CD14-positive monocyte (primary cell): ENCODE data around the gene COL24A1. TPM values are rescaled to one million over a fixed set of nuclear protein-coding genes. Genes with fewer than 3 reads are reported as not detected.

Experiments used
- DNase-seq, 3 donors: peaks; one replicate each; pipeline ENCODE4 v3.0.0-alpha.2; 2011 to 2022
- H2AFZ ChIP-seq: 2 replicates; pipeline ENCODE4 v1.6.0; 2012; ENCODE audit warnings: mild to moderate bottlenecking, low read depth, low read length, inconsistent platforms; ENCODE audit not compliant: insufficient read depth, poor library complexity, severe bottlenecking
- H3K27ac ChIP-seq, 2 donors: 1 replicate in 1 of 2; 2 replicates in 1 of 2; pipeline ENCODE4 v1.5.1; 2012 to 2013; ENCODE audit warnings: low read length in 2 of 2, control low read depth in 1 of 2, inconsistent platforms in 1 of 2, low read depth in 1 of 2, mild to moderate bottlenecking in 1 of 2
- H3K27me3 ChIP-seq, 2 donors: one replicate each; pipeline versions ENCODE4 v1.6.0 to v1.6.1; 2011 to 2013; ENCODE audit warnings: low read length in 2 of 2; ENCODE audit not compliant: control insufficient read depth in 2 of 2, insufficient read depth in 2 of 2
- H3K36me3 ChIP-seq, 2 donors: replicated peaks in 1 of 2; 1 replicate in 1 of 2; 2 replicates in 1 of 2; pipeline versions ENCODE4 v1.5.1 to v1.6.1; 2012 to 2013; ENCODE audit warnings: low read length in 2 of 2, control low read depth in 1 of 2, inconsistent platforms in 1 of 2, mild to moderate bottlenecking in 1 of 2; ENCODE audit not compliant: insufficient read depth in 2 of 2, control insufficient read depth in 1 of 2
- H3K4me1 ChIP-seq, 2 donors: 1 replicate in 1 of 2; 2 replicates in 1 of 2; pipeline versions ENCODE4 v1.5.1 to v1.6.1; 2012 to 2013; ENCODE audit warnings: low read length in 2 of 2, control low read depth in 1 of 2, inconsistent platforms in 1 of 2, mild to moderate bottlenecking in 1 of 2, moderate library complexity in 1 of 2; ENCODE audit not compliant: insufficient read depth in 2 of 2, control insufficient read depth in 1 of 2
- H3K4me2 ChIP-seq: replicated peaks from 2 replicates; pipeline ENCODE3; 2012; ENCODE audit warnings: low read length, moderate library complexity, mild to moderate bottlenecking; ENCODE audit not compliant: poor library complexity, severe bottlenecking; ENCODE audit errors: extremely low read depth
- H3K4me3 ChIP-seq, 3 experiments: fragments of 200-600 bp in 1 of 3; sonication (generic) in 1 of 3; replicated peaks in 1 of 3; 1 replicate in 2 of 3; 2 replicates in 1 of 3; pipeline ENCODE4 v1.5.1; 2011 to 2013; ENCODE audit warnings: low read length in 3 of 3, mild to moderate bottlenecking in 3 of 3, control low read depth in 2 of 3, low read depth in 2 of 3, inconsistent platforms in 1 of 3, moderate library complexity in 1 of 3
- H3K79me2 ChIP-seq: 2 replicates; pipeline ENCODE4 v1.6.0; 2012; ENCODE audit warnings: mild to moderate bottlenecking, control low read depth, inconsistent platforms, low read length, moderate library complexity; ENCODE audit not compliant: insufficient read depth
- H3K9ac ChIP-seq: 2 replicates; pipeline ENCODE4 v1.6.0; 2017; ENCODE audit warnings: low read length, mild to moderate bottlenecking; ENCODE audit not compliant: insufficient read depth, poor library complexity, severe bottlenecking
- H3K9me3 ChIP-seq, 2 donors: replicated peaks in 1 of 2; 1 replicate in 1 of 2; 2 replicates in 1 of 2; pipeline versions ENCODE4 v1.5.1 to v1.6.1; 2012 to 2013; ENCODE audit warnings: low read length in 2 of 2, control low read depth in 1 of 2; ENCODE audit not compliant: control insufficient read depth in 1 of 2, insufficient read depth in 1 of 2
- H4K20me1 ChIP-seq: 2 replicates; pipeline ENCODE4 v1.6.0; 2012; ENCODE audit warnings: mild to moderate bottlenecking, low read length, control low read depth, moderate library complexity; ENCODE audit not compliant: insufficient read depth
- H3K27ac Mint-ChIP-seq, 7 donors: one replicate each; pipeline ENCODE4 v1.8.0; 2020; ENCODE audit warnings: mild to moderate bottlenecking in 7 of 7, mixed read lengths in 7 of 7, moderate library complexity in 6 of 7, inconsistent platforms in 2 of 7
- H3K27me3 Mint-ChIP-seq, 3 donors: one replicate each; pipeline ENCODE4 v1.8.0; 2021 to 2022; ENCODE audit warnings: low read depth in 3 of 3, mild to moderate bottlenecking in 3 of 3, mixed read lengths in 3 of 3, moderate library complexity in 3 of 3, inconsistent platforms in 1 of 3
- H3K36me3 Mint-ChIP-seq, 2 donors: one replicate each; pipeline ENCODE4 v1.8.0; 2020; ENCODE audit warnings: mixed read lengths in 2 of 2, inconsistent platforms in 1 of 2, mild to moderate bottlenecking in 1 of 2
- H3K4me1 Mint-ChIP-seq: one replicate; pipeline ENCODE4 v1.8.0; 2020; ENCODE audit warnings: mild to moderate bottlenecking, mixed read lengths
- H3K4me3 Mint-ChIP-seq, 2 donors: one replicate each; pipeline ENCODE4 v1.8.0; 2020; ENCODE audit warnings: mild to moderate bottlenecking in 2 of 2, mixed read lengths in 2 of 2, moderate library complexity in 1 of 2
- H3K9me3 Mint-ChIP-seq, 7 donors: one replicate each; pipeline ENCODE4 v1.8.0; 2020 to 2022; ENCODE audit warnings: mixed read lengths in 7 of 7, mild to moderate bottlenecking in 6 of 7, moderate library complexity in 6 of 7, inconsistent platforms in 2 of 7
- whole genome bisulfite sequencing: methylation state at CpG from one replicate; pipeline ENCODE4 v1.1.5; 2013; ENCODE audit warnings: missing lambda C conversion rate; ENCODE audit not compliant: insufficient coverage; 5-methylcytosine and 5-hydroxymethylcytosine counted together
- intact Hi-C, 2 donors: fragments of 100-400 bp; cut with micrococcal nuclease; formaldehyde crosslinking; loops; one replicate each; pipeline versions ENCODE4 v1.15.0 to v1.15.1; 2023
- polyA plus RNA-seq, 3 donors: library from polyadenylated mRNA; depleted of rRNA in 1 of 3; unstranded in 2 of 3; stranded (reverse) in 1 of 3; fragments of 300-500 nt in 2 of 3; fragments of >200 nt in 1 of 3; fragmentation: Illumina TruSeq in 2 of 3; gene quantifications; 1 replicate in 2 of 3; 2 replicates in 1 of 3; pipeline ENCODE4 v1.2.3, GENCODE V29; 2012 to 2021
- TF ChIP-seq, protein P1 (sequence below): fragments of 200-600 bp; IDR thresholded peaks from one replicate; pipeline ENCODE4 v1.8.0; 2022; ENCODE audit warnings: antibody characterized with exemption, mild to moderate bottlenecking

COL24A1 gene
- polyA plus RNA-seq, 3 donors, result 0.05 to 0.13 TPM; not detected in 1

DNA sequence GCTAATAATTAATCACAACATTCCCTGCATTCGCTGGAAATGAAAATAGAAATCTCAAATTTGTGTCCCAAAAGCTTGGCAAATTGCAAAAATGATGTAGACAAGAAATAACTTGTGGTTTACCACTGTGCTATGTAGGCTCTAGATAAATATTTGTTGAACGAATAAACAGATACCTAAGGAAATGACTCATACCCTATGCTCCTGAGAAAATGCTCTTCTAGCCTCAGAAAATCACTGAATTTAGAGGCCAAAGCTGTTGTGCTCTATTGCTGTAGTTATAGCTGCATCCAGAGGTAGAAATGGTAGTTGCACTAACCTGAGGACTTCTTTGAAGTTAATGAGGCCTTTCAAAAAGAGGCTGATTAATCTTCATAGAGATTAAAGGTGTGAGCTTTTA, 306.3 kb downstream of the COL24A1 start:
- intact Hi-C loops, result no loop called here
- Mint-ChIP-seq H3K36me3 (no peaks in the 10 kb centered on the region), H3K27ac (no peak overlapping the region), H3K4me1 (no peaks in the 10 kb centered on the region), H3K9me3 (no peaks in the 10 kb centered on the region), H3K4me3 (no peak overlapping the region), H3K27me3 (peaks cover 0 to 2% (median 0%) of the 10 kb centered on the region in 3 donors)
- no peak overlapping the region for H3K27ac ChIP-seq
- no peaks in the 10 kb centered on the region for H3K9me3 ChIP-seq
- H3K79me2 ChIP-seq, result no peaks in the 10 kb centered on the region
- H3K27me3 ChIP-seq, result no peaks in the 10 kb centered on the region
- no peak overlapping the region for H3K4me2 ChIP-seq
- no peaks in the 10 kb centered on the region for H3K36me3 ChIP-seq
- no peaks in the 10 kb centered on the region for H4K20me1 ChIP-seq
- H2AFZ ChIP-seq, result no peak overlapping the region
- H3K4me1 ChIP-seq, result no peaks in the 10 kb centered on the region
- DNase-seq, result no peak
- no peak overlapping the region for H3K4me3 ChIP-seq
- no peak overlapping the region for H3K9ac ChIP-seq
- WGBS, result no CpG with 5 or more reads among the region's 2 CpGs
- TF ChIP-seq, protein P1, sequence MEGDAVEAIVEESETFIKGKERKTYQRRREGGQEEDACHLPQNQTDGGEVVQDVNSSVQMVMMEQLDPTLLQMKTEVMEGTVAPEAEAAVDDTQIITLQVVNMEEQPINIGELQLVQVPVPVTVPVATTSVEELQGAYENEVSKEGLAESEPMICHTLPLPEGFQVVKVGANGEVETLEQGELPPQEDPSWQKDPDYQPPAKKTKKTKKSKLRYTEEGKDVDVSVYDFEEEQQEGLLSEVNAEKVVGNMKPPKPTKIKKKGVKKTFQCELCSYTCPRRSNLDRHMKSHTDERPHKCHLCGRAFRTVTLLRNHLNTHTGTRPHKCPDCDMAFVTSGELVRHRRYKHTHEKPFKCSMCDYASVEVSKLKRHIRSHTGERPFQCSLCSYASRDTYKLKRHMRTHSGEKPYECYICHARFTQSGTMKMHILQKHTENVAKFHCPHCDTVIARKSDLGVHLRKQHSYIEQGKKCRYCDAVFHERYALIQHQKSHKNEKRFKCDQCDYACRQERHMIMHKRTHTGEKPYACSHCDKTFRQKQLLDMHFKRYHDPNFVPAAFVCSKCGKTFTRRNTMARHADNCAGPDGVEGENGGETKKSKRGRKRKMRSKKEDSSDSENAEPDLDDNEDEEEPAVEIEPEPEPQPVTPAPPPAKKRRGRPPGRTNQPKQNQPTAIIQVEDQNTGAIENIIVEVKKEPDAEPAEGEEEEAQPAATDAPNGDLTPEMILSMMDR, result no peak

DNA sequence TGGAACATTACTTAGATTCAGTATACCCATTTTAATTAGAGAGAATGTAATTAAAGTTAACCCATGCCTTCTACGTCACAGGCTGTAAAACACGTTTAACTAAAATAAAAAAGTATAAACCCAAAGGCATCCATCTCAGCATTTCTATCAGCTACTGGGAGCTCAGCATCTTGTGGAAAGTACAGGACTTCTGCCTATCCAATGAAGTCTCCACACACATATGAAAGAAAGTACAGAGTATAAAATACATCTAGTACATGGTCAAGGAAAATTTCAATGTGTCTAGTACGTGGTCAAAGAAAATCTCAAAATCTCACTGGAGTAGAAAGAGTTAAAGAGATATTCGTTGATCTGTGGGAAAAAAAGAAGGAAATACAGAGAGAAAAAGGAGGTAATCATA, 306.9 kb downstream of the COL24A1 start:
- no peaks in the 10 kb centered on the region for H3K36me3 Mint-ChIP-seq
- no peak overlapping the region for H3K27ac Mint-ChIP-seq
- no peak overlapping the region for H3K27ac ChIP-seq
- TF ChIP-seq, protein P1, result no peak
- H3K79me2 ChIP-seq, result no peaks in the 10 kb centered on the region
- H4K20me1 ChIP-seq, result no peaks in the 10 kb centered on the region
- no peak overlapping the region for H3K4me3 Mint-ChIP-seq
- no peak for DNase-seq
- H3K9ac ChIP-seq, result no peak overlapping the region
- no peak overlapping the region for H3K4me2 ChIP-seq
- no peaks in the 10 kb centered on the region for H3K36me3 ChIP-seq
- H3K27me3 ChIP-seq, result no peaks in the 10 kb centered on the region
- peaks cover 0 to 2% (median 0%) of the 10 kb centered on the region in 3 donors for H3K27me3 Mint-ChIP-seq
- no peaks in the 10 kb centered on the region for H3K9me3 Mint-ChIP-seq
- no peaks in the 10 kb centered on the region for H3K4me1 ChIP-seq
- no peaks in the 10 kb centered on the region for H3K9me3 ChIP-seq
- intact Hi-C loops, result no loop called here
- H3K4me3 ChIP-seq, result no peak overlapping the region
- no peaks in the 10 kb centered on the region for H3K4me1 Mint-ChIP-seq
- no CpG with 5 or more reads among the region's 4 CpGs for WGBS
- H2AFZ ChIP-seq, result no peak overlapping the region
